GM12801 (cell line): ENCODE results near the gene BRMS1.

Experiments used
- TF ChIP-seq, protein P1 (sequence below): IDR thresholded peaks from one replicate; pipeline ENCODE4 v1.5.1; 2011; ENCODE audit warnings: control low read depth; ENCODE audit not compliant: insufficient read length; ENCODE audit errors: extremely low read depth

BRMS1 gene

DNA sequence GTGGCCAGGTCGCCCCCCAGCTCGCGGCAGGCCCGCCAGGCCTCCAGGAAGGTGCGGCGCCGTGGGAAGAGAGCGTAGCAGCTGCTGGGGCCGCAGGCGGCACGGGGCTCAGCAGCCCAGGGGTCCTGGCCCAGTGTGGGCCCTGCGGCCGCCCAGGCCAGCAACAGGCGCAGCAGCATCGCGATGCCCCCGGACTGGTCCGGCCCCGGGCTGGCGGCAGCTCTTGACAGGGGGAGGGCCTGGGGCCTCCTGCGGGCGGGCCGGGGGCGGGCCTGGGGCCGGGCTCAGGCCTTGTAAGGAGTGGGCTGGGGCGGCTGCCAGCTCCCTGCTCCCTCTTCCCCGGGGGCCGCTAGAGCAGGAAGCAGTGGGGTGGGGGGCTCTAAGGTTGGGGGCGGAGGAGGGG, 28.1 kb downstream of the BRMS1 start, which contains the start of gene CD248:
TSS of gene CD248 (minus strand) at position 196 of the 403 bp plus-strand sequence. CDS start at position 179, 17 bp downstream.
- TF ChIP-seq, protein P1, sequence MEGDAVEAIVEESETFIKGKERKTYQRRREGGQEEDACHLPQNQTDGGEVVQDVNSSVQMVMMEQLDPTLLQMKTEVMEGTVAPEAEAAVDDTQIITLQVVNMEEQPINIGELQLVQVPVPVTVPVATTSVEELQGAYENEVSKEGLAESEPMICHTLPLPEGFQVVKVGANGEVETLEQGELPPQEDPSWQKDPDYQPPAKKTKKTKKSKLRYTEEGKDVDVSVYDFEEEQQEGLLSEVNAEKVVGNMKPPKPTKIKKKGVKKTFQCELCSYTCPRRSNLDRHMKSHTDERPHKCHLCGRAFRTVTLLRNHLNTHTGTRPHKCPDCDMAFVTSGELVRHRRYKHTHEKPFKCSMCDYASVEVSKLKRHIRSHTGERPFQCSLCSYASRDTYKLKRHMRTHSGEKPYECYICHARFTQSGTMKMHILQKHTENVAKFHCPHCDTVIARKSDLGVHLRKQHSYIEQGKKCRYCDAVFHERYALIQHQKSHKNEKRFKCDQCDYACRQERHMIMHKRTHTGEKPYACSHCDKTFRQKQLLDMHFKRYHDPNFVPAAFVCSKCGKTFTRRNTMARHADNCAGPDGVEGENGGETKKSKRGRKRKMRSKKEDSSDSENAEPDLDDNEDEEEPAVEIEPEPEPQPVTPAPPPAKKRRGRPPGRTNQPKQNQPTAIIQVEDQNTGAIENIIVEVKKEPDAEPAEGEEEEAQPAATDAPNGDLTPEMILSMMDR, result no peak

DNA sequence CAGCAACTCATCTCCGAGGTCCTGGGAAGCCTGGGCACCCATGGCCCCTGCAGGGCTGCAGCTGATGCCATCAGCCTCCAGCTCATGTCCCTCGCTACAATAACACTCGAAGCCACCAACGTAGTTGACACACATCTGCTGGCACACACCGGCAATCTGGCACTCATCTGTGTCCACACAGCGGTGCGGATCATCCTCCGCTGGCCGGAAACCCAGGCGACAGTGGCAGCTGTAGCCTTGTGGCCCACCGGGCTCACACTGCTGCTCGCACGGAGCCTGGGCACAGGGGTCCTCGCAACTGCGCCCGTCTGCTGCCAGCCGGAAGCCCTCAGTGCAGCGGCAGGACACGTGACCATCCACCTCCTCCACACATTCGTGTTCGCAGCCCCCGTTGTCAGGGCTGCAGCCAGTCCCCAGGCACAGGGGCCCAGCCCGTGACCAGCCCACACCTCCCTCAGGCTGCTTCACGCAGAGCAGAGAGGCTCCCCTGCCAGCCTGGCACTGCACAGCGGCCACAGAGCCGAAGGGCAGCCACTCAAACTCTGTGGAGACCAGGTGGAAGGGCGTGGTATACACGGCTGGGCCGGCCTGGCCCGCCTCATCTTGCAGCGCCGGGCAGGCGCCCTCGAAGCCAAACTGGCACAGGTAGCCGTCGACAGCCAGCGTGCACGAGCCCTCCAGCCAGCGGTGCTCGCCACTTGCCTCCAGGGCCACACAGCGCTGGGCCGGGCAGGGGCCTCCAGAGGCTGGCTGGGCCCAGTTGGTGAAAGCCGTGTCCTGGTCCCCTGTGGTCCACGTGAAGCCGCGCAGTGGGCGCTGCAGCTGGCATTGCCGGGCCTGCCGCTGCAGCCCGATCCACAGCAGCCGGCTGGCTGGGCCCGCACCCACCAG, 28.7 kb downstream of the BRMS1 start:
- TF ChIP-seq, protein P1, result no peak

- TF ChIP-seq, protein P1, result no peak
Observed at GRCh38 chr11:66315498-66315885, 29.4 kb downstream of the BRMS1 start.

GRCh38 chr11:66314561-66315497, 30.1 kb downstream of the BRMS1 start:
- TF ChIP-seq, protein P1, result no peak

DNA sequence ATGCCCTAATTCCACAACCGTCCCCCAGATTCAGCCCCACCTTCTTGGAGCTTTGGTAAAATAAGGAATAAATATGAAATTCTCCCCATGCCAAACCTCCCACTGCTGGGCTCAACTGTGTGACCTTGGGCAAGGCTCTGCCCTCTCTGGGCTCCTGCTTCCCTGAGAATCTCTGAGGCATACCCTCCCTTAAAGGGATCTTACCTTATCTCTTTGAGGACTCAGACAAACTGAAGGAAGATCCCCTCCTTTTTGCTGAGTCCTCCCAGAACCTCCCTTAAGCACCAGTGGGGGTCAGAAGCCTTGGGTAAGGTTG, 30.8 kb downstream of the BRMS1 start:
- TF ChIP-seq, protein P1, result no peak

GRCh38 chr11:66313321-66314185, 31.4 kb downstream of the BRMS1 start:
- TF ChIP-seq, protein P1, result no peak
